ENCODE results near the gene NCEH1.

NCEH1 gene

DNA sequence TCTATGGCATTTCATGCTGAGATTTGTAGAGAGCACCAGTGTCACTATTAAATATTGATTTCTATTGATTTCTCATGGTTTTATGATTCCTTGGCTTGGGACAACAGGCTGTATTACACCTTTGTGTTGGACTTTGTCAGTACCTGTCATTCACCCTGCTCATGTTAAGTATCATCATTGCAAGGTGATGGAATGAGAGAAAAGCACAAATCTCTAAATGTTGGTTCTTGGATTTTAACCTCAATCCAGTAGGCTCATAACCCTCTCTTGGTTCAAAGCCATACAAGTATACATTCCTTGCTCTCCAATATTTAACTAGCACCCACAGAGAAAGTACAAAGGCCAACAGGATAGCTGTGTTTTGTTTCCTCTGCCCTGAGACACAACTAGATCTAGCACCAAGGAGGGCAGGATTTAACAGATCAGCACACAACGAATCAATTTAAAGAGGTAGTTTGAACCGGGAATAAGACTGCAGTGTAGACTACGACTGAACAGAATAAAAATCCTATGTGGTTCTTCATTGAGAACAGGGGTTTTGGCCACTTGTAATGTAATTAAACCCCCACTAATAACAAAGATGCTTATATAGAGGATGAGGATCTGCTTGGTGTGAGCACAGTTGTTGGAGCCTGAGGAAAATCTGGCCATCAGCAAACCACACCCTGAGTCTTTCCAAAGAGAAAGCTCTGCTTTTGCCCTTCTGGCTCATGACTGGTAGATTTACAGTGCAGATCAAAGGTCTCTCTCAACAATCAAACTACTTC lies 109.6 kb downstream of the NCEH1 start:
- peaks cover 13% of the 10 kb centered on the region for H3K4me1 ChIP-seq (ENCODE audit: insufficient read depth, low read length)
- no peaks in the 10 kb centered on the region for H3K27me3 ChIP-seq (ENCODE audit: insufficient read depth, low read length, poor library complexity)
- H3K9ac ChIP-seq (ENCODE audit: low read depth, low read length), result no peak overlapping the region
- DNase-seq, result no peak
- no peaks in the 10 kb centered on the region for H4K20me1 ChIP-seq (ENCODE audit: insufficient read depth, low read length)
- no peak for ATAC-seq (ENCODE audit: insufficient read depth, low read depth)
- H2AFZ ChIP-seq (ENCODE audit: low read depth, low read length), result no peak overlapping the region
- H3K4me3 ChIP-seq (ENCODE audit: low read depth in 1 of 2, low read length in 2 of 2), result no peak overlapping the region
- TF ChIP-seq EZH2 (IDR thresholded peaks at IDR 0.05; ENCODE audit: borderline replicate concordance, low read depth, low read length, severe bottlenecking), result no peak
- TF ChIP-seq, protein P1, sequence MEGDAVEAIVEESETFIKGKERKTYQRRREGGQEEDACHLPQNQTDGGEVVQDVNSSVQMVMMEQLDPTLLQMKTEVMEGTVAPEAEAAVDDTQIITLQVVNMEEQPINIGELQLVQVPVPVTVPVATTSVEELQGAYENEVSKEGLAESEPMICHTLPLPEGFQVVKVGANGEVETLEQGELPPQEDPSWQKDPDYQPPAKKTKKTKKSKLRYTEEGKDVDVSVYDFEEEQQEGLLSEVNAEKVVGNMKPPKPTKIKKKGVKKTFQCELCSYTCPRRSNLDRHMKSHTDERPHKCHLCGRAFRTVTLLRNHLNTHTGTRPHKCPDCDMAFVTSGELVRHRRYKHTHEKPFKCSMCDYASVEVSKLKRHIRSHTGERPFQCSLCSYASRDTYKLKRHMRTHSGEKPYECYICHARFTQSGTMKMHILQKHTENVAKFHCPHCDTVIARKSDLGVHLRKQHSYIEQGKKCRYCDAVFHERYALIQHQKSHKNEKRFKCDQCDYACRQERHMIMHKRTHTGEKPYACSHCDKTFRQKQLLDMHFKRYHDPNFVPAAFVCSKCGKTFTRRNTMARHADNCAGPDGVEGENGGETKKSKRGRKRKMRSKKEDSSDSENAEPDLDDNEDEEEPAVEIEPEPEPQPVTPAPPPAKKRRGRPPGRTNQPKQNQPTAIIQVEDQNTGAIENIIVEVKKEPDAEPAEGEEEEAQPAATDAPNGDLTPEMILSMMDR (IDR thresholded peaks at IDR 0.05; ENCODE audit: borderline replicate concordance, extremely low read depth, low read length, poor library complexity, severe bottlenecking), result no peak
- H3K9me3 ChIP-seq (ENCODE audit: insufficient read depth, low read length, severe bottlenecking), result no peaks in the 10 kb centered on the region
- H3K36me3 ChIP-seq (ENCODE audit: insufficient read depth, low read length), result no peaks in the 10 kb centered on the region
- no peak overlapping the region for H3K4me2 ChIP-seq (ENCODE audit: insufficient read depth, low read length)
- H3K27ac ChIP-seq (ENCODE audit: low read length), result no peak overlapping the region
- no peaks in the 10 kb centered on the region for H3K79me2 ChIP-seq (ENCODE audit: insufficient read depth, low read length)

DNA sequence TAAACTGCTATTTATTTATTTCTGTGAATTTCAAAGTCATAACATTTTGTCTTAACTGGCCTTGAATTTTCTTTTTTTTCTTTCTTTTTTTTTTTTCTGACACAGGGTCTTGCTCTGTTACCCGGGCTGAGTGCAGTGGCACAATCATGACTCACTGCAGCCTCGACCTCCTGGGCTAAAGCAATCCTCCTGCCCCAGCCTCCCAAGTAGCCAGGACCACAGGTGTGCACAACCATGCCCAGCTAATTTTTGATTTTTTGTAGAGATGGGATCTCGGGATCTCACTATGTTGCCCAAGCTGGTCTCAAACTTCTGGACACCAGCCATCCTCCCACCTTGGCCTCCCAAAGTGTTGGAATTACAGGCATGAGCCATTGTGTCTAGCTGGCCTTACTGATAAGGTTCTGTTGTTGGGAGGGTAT lies 110.2 kb downstream of the NCEH1 start:
- Histone ChIP-seq H3K79me2 (ENCODE audit: insufficient read depth, low read length) (no peaks in the 10 kb centered on the region), H3K4me2 (ENCODE audit: insufficient read depth, low read length) (no peak overlapping the region), H3K4me3 (ENCODE audit: low read depth in 1 of 2, low read length in 2 of 2) (no peak overlapping the region), H3K4me1 (ENCODE audit: insufficient read depth, low read length) (peaks cover 19% of the 10 kb centered on the region), H4K20me1 (ENCODE audit: insufficient read depth, low read length) (no peaks in the 10 kb centered on the region), H3K27ac (ENCODE audit: low read length) (no peak overlapping the region), H3K9ac (ENCODE audit: low read depth, low read length) (no peak overlapping the region), H3K27me3 (ENCODE audit: insufficient read depth, low read length, poor library complexity) (no peaks in the 10 kb centered on the region), H2AFZ (ENCODE audit: low read depth, low read length) (no peak overlapping the region), H3K9me3 (ENCODE audit: insufficient read depth, low read length, severe bottlenecking) (no peaks in the 10 kb centered on the region), H3K36me3 (ENCODE audit: insufficient read depth, low read length) (no peaks in the 10 kb centered on the region)
- DNase-seq, result no peak
- TF ChIP-seq, protein P1 (IDR thresholded peaks at IDR 0.05; ENCODE audit: borderline replicate concordance, extremely low read depth, low read length, poor library complexity, severe bottlenecking), result no peak
- no peak for ATAC-seq (ENCODE audit: insufficient read depth, low read depth)

DNA sequence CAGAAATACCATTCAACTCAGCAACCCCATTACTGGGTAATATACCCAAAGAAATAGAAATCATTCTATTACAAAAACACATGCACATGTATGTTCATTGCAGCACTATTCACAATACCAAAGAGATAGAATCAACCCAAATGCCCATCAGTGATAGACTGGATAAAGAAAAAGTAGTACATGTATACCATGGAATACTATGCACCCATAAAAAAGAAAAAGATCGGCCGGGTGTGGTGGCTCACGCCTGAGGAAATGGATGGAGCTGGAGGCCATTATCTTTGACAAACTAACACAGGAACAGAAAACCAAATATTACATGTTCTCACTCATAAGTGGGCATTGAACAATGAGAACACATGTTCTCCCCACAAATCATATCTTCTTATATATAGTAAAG lies 112.0 kb downstream of the NCEH1 start:
- no peaks in the 10 kb centered on the region for H3K79me2 ChIP-seq (ENCODE audit: insufficient read depth, low read length)
- peaks cover 35% of the 10 kb centered on the region for H3K4me1 ChIP-seq (ENCODE audit: insufficient read depth, low read length)
- no peaks in the 10 kb centered on the region for H4K20me1 ChIP-seq (ENCODE audit: insufficient read depth, low read length)
- no peak overlapping the region for H3K9ac ChIP-seq (ENCODE audit: low read depth, low read length)
- no peaks in the 10 kb centered on the region for H3K9me3 ChIP-seq (ENCODE audit: insufficient read depth, low read length, severe bottlenecking)
- no peak overlapping the region for H3K4me3 ChIP-seq (ENCODE audit: low read depth in 1 of 2, low read length in 2 of 2)
- H2AFZ ChIP-seq (ENCODE audit: low read depth, low read length), result no peak overlapping the region
- DNase-seq, result no peak
- H3K36me3 ChIP-seq (ENCODE audit: insufficient read depth, low read length), result no peaks in the 10 kb centered on the region
- TF ChIP-seq EZH2 (IDR thresholded peaks at IDR 0.05; ENCODE audit: borderline replicate concordance, low read depth, low read length, severe bottlenecking), result no peak
- TF ChIP-seq, protein P1 (IDR thresholded peaks at IDR 0.05; ENCODE audit: borderline replicate concordance, extremely low read depth, low read length, poor library complexity, severe bottlenecking), result no peak
- H3K27me3 ChIP-seq (ENCODE audit: insufficient read depth, low read length, poor library complexity), result no peaks in the 10 kb centered on the region
- no peak overlapping the region for H3K27ac ChIP-seq (ENCODE audit: low read length)
- ATAC-seq (ENCODE audit: insufficient read depth, low read depth), result no peak
- H3K4me2 ChIP-seq (ENCODE audit: insufficient read depth, low read length), result no peak overlapping the region

All from DND-41 (cell line).